Spleen (tissue), 11 donors: Measurements from ENCODE around the gene LMLN. TPM values are rescaled to one million over a fixed set of nuclear protein-coding genes. Genes with fewer than 3 reads are reported as not detected.
A peak's percentile ranks its signal among the peaks of the same experiment; 100 is the strongest.

Experiments used
- DNase-seq: peaks from one replicate; pipeline ENCODE4 v3.0.0-alpha.2; 2020
- H3K27ac ChIP-seq, 8 donors: fragments of 200-600 bp; sonication (generic) in 7 of 8; 1 replicate in 4 of 8; 2 replicates in 4 of 8; pipeline versions ENCODE4 v1.5.0 to v1.8.0; 2016 to 2021; ENCODE audit warnings: inconsistent platforms in 4 of 8, mild to moderate bottlenecking in 4 of 8, moderate library complexity in 1 of 8
- H3K27me3 ChIP-seq, 7 donors: fragments of 200-600 bp; sonication (generic) in 6 of 7; replicated peaks in 1 of 7; 1 replicate in 4 of 7; 2 replicates in 3 of 7; pipeline versions ENCODE4 v1.5.0 to v1.8.0; 2016 to 2021; ENCODE audit warnings: inconsistent platforms in 3 of 7, mild to moderate bottlenecking in 1 of 7
- H3K36me3 ChIP-seq, 6 donors: fragments of 200-600 bp; sonication (generic) in 5 of 6; 1 replicate in 4 of 6; 2 replicates in 2 of 6; pipeline versions ENCODE4 v1.5.0 to v1.8.0; 2016 to 2021; ENCODE audit warnings: inconsistent platforms in 2 of 6
- H3K4me1 ChIP-seq, 6 donors: fragments of 200-600 bp; sonication (generic) in 5 of 6; 1 replicate in 3 of 6; 2 replicates in 3 of 6; pipeline versions ENCODE4 v1.5.0 to v1.8.0; 2016 to 2021; ENCODE audit warnings: inconsistent platforms in 3 of 6
- H3K4me3 ChIP-seq, 8 donors: fragments of 200-600 bp; sonication (generic) in 7 of 8; 1 replicate in 4 of 8; 2 replicates in 4 of 8; pipeline versions ENCODE4 v1.5.0 to v1.8.0; 2016 to 2021; ENCODE audit warnings: inconsistent platforms in 4 of 8, mild to moderate bottlenecking in 4 of 8, moderate library complexity in 2 of 8
- H3K9me3 ChIP-seq, 8 donors: fragments of 200-600 bp; sonication (generic) in 7 of 8; 1 replicate in 4 of 8; 2 replicates in 4 of 8; pipeline versions ENCODE4 v1.5.0 to v1.8.0; 2016 to 2021; ENCODE audit warnings: inconsistent platforms in 4 of 8
- CTCF ChIP-seq, 11 experiments: fragments of 200-600 bp in 7 of 11; fragments of 450-650 bp in 4 of 11; sonication (generic) in 4 of 11; IDR thresholded peaks in 8 of 11; conservative IDR thresholded peaks in 3 of 11; 1 replicate in 7 of 11; 2 replicates in 4 of 11; pipeline versions ENCODE4 v1.4.0 to v1.8.0; 2016 to 2021; ENCODE audit warnings: antibody characterized with exemption in 11 of 11, inconsistent platforms in 4 of 11, mild to moderate bottlenecking in 1 of 11
- POLR2A ChIP-seq, 3 donors: fragments of 450-650 bp; IDR thresholded peaks; one replicate each; pipeline ENCODE4 v1.5.1; 2017; ENCODE audit warnings: antibody characterized with exemption in 3 of 3, mild to moderate bottlenecking in 1 of 3
- POLR2AphosphoS5 ChIP-seq, 3 donors: sonication (generic); formaldehyde crosslinking; IDR thresholded peaks; one replicate each; pipeline ENCODE4 v1.5.1; 2017; ENCODE audit warnings: antibody characterized with exemption in 3 of 3
- WGBS, 5 donors: extraction: QIAGEN DNeasy Blood & Tissue Kit in 3 of 5; methylation state at CpG; one replicate each; pipeline versions ENCODE4 v1.1.5 to v1.1.7; 2013 to 2018; 5-methylcytosine and 5-hydroxymethylcytosine counted together
- intact Hi-C: fragments of 100-400 bp; cut with DNase I; formaldehyde crosslinking; loops from one replicate; pipeline ENCODE4 v1.15.0; 2023; ENCODE audit warnings: low total_unique reads
- polyA plus RNA-seq, 3 donors: library from polyadenylated mRNA; stranded (reverse); fragments of 200-250 nt; gene quantifications; one replicate each; pipeline ENCODE4 v1.2.1, GENCODE V29; 2013
- total RNA-seq, 7 donors: library from RNA; depleted of rRNA in 3 of 7; stranded (reverse); fragments of >200 nt in 3 of 7; fragmentation: NEBNext Ultra II Directional in 4 of 7; extraction: Animal tissue kit (Norgen Biotek cat#: 25700) in 4 of 7; gene quantifications; one replicate each; pipeline versions ENCODE4 v1.1.0 to v1.2.1, GENCODE V29; 2016 to 2021
- donor health status: healthy with polysubstance abuse.
- donor health status: DM: no; HTN: no; CAD: no; lungs with moderate emphysema.
- donor health status: DM: no; HTN: no; CAD: no.
- donor health status: Bipolar disorder and iron deficiency.
- donor health status: healthy.
- donor health status: DM: no; HTN: no; CAD: no.
- donor health status: DM: yes; HTN: yes; CAD: no.

The LMLN gene
- total and polyA plus RNA-seq, 10 donors = 0.52 to 5.9 (median 3.2) TPM

GRCh38 chr3:197950677-197951061 lies 9.3 kb upstream of the LMLN start:
- TF ChIP-seq CTCF (IDR thresholded peaks at IDR 0.05 in 8 of 11, conservative IDR thresholded peaks at IDR 0.05 in 3 of 11) (no peak), POLR2AphosphoS5 (IDR thresholded peaks at IDR 0.05) (no peak), POLR2A (IDR thresholded peaks at IDR 0.05) (no peak)
- intact Hi-C loops = no loop called here
- no peak for DNase-seq
- peak overlapping the region; percentile 42 to 84 (median 62) for H3K4me3 ChIP-seq
- H3K27ac ChIP-seq = peak overlapping the region; percentile 86 to 97 (median 92)
- H3K4me1 ChIP-seq = peaks cover 28 to 58% (median 52%) of the 10 kb centered on the region in 6 donors
- H3K9me3 ChIP-seq = no peaks in the 10 kb centered on the region
- peaks cover 5 to 47% (median 46%) of the 10 kb centered on the region in 6 donors for H3K36me3 ChIP-seq
- WGBS, 5 donors = 0 to 2% (median 1%) methylated on average over 11 of the region's 11 CpGs
- no peaks in the 10 kb centered on the region for H3K27me3 ChIP-seq

GRCh38 chr3:197951392-197951990 lies 8.5 kb upstream of the LMLN start:
- Histone ChIP-seq H3K9me3 (no peaks in the 10 kb centered on the region), H3K4me3 (peak overlapping the region; percentile 42 to 84 (median 62)), H3K36me3 (peaks cover 8 to 56% (median 54%) of the 10 kb centered on the region in 6 donors), H3K27ac (peak overlapping the region in 7 of 8 donors; percentile 86 to 97 (median 94)), H3K27me3 (no peaks in the 10 kb centered on the region), H3K4me1 (peaks cover 28 to 62% (median 52%) of the 10 kb centered on the region in 6 donors)
- intact Hi-C loops = no loop called here
- no peak for TF ChIP-seq POLR2AphosphoS5 (IDR thresholded peaks at IDR 0.05)
- no peak for TF ChIP-seq POLR2A (IDR thresholded peaks at IDR 0.05)
- no peak for TF ChIP-seq CTCF (IDR thresholded peaks at IDR 0.05 in 8 of 11, conservative IDR thresholded peaks at IDR 0.05 in 3 of 11)
- DNase-seq = no peak
- 74 to 90% (median 79%) methylated on average over 20 to 21 of the region's 21 CpGs for WGBS, 5 donors

- intact Hi-C loops = no loop called here
- Histone ChIP-seq H3K9me3 (no peaks in the 10 kb centered on the region), H3K4me1 (peaks cover 28 to 71% (median 57%) of the 10 kb centered on the region in 6 donors), H3K27me3 (no peaks in the 10 kb centered on the region), H3K36me3 (peaks cover 8 to 64% (median 56%) of the 10 kb centered on the region in 6 donors), H3K27ac (no peak overlapping the region), H3K4me3 (no peak overlapping the region)
- TF ChIP-seq POLR2AphosphoS5 (IDR thresholded peaks at IDR 0.05) = no peak
- no peak for TF ChIP-seq CTCF (IDR thresholded peaks at IDR 0.05 in 8 of 11, conservative IDR thresholded peaks at IDR 0.05 in 3 of 11)
- TF ChIP-seq POLR2A (IDR thresholded peaks at IDR 0.05) = no peak
- 86 to 96% (median 90%) methylated on average over 9 of the region's 9 CpGs for WGBS, 5 donors
- no peak for DNase-seq
Observed at GRCh38 chr3:197952440-197952839, 7.6 kb upstream of the LMLN start.

- Histone ChIP-seq H3K27me3 (no peaks in the 10 kb centered on the region), H3K4me3 (peak overlapping the region in 1 of 8 donors; percentile 22), H3K36me3 (peaks cover 8 to 64% (median 56%) of the 10 kb centered on the region in 6 donors), H3K9me3 (no peaks in the 10 kb centered on the region), H3K4me1 (peaks cover 31 to 80% (median 64%) of the 10 kb centered on the region in 6 donors), H3K27ac (no peak overlapping the region)
- intact Hi-C loops = no loop called here
- WGBS, 5 donors = 56 to 77% (median 67%) methylated on average over 6 of the region's 6 CpGs
- no peak for DNase-seq
- no peak for TF ChIP-seq CTCF (IDR thresholded peaks at IDR 0.05 in 8 of 11, conservative IDR thresholded peaks at IDR 0.05 in 3 of 11)
- TF ChIP-seq POLR2A (IDR thresholded peaks at IDR 0.05) = no peak
- TF ChIP-seq POLR2AphosphoS5 (IDR thresholded peaks at IDR 0.05) = no peak
Observed at GRCh38 chr3:197953325-197953724, 6.7 kb upstream of the LMLN start.
